Measurements from ENCODE around the gene KCNG2.

KCNG2 gene

DNA sequence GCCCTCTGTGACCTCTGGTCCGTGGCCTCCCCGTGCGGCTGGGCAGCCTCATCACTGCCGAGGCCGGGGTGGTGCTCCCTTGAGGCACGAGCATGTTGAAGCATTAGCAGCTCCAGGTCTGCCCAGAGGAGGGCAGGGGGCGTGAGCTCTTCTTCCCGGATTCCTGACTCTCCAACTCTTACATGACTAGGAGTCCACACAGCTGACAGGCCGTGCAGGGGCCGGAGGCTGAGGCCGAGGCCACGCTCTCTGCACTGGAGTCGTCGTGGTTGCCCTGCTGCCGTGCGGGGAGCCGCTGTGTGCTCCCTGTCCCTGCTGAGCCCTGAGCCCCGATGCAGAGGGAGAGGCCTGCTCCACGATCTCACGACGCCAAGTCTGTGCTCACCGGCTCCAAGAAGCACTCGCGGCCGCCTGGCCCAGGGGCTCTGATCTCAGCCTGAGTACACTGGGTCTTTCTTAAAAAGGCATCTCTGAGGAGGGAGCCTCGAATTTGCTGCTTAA lies 19.4 kb upstream of the KCNG2 start:
- H3K9ac ChIP-seq (ENCODE audit: low read depth, low read length, poor library complexity, severe bottlenecking) = no peak overlapping the region
- no peak overlapping the region for H3K4me3 ChIP-seq (ENCODE audit: low read length, poor library complexity, severe bottlenecking)
- H3K9me2 ChIP-seq (replicated peaks; ENCODE audit: low read depth, low read length) = no peaks in the 10 kb centered on the region
- H2AFZ ChIP-seq (ENCODE audit: low read length) = no peak overlapping the region
- no peaks in the 10 kb centered on the region for H3F3A ChIP-seq (ENCODE audit: low read depth)
- H4K20me1 ChIP-seq (ENCODE audit: insufficient read depth, low read length, poor library complexity, severe bottlenecking) = no peaks in the 10 kb centered on the region
- H3K27me3 ChIP-seq (ENCODE audit: insufficient read depth, low read length, poor library complexity, severe bottlenecking) = no peaks in the 10 kb centered on the region
- H3K4me2 ChIP-seq (ENCODE audit: low read depth, low read length, poor library complexity, severe bottlenecking) = no peak overlapping the region
- no peaks in the 10 kb centered on the region for H3K79me2 ChIP-seq (ENCODE audit: insufficient read depth, low read length)
- H3K36me3 ChIP-seq (ENCODE audit: insufficient read depth, low read length) = no peaks in the 10 kb centered on the region
- H3K4me1 ChIP-seq (ENCODE audit: insufficient read depth, low read length, poor library complexity, severe bottlenecking) = no peaks in the 10 kb centered on the region
- TF ChIP-seq EZH2phosphoT487 (IDR thresholded peaks at IDR 0.05; ENCODE audit: borderline replicate concordance) = no peak
- TF ChIP-seq, protein P1, sequence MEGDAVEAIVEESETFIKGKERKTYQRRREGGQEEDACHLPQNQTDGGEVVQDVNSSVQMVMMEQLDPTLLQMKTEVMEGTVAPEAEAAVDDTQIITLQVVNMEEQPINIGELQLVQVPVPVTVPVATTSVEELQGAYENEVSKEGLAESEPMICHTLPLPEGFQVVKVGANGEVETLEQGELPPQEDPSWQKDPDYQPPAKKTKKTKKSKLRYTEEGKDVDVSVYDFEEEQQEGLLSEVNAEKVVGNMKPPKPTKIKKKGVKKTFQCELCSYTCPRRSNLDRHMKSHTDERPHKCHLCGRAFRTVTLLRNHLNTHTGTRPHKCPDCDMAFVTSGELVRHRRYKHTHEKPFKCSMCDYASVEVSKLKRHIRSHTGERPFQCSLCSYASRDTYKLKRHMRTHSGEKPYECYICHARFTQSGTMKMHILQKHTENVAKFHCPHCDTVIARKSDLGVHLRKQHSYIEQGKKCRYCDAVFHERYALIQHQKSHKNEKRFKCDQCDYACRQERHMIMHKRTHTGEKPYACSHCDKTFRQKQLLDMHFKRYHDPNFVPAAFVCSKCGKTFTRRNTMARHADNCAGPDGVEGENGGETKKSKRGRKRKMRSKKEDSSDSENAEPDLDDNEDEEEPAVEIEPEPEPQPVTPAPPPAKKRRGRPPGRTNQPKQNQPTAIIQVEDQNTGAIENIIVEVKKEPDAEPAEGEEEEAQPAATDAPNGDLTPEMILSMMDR (conservative IDR thresholded peaks at IDR 0.05; ENCODE audit: low read length) = no peak
- peaks cover 48% of the 10 kb centered on the region; the same call in 1 of the 2 replicates for H3K9me3 ChIP-seq (ENCODE audit: insufficient read depth, low read depth, low read length)

DNA sequence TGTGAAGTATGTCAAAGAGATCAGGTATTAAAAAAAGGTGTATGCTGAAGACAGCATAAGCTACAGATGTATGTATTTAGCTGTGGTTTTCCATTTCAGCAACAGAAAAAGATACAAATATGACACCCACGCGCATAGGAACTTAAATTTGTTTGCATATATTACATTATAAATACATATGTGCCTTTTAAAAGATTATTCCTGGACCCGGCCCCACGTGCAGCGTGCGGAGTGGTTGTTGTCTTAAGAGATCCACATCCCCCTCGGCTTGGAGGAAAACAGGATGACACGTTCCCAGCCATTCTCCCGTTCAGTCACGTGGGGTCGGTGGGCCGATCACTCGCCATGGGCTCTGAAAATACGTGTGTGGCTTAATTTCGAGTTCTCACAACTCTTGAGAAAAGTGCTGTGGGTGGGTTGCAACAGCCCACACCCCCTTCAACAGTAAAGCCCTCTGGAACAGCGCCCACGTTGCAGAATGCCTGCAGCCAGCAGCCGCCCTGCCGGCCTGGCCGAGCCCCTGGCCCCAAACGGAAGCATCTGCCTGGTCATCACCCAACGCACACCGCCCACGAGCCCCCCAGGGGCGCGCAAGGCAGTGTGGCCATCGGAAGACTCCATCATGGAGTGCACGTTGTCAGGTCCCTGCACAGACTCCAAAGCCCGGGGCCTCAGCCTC lies 18.6 kb upstream of the KCNG2 start:
- Histone ChIP-seq H2AFZ (ENCODE audit: low read length) (no peak overlapping the region), H3K4me1 (ENCODE audit: insufficient read depth, low read length, poor library complexity, severe bottlenecking) (no peaks in the 10 kb centered on the region), H3K27me3 (ENCODE audit: insufficient read depth, low read length, poor library complexity, severe bottlenecking) (no peaks in the 10 kb centered on the region), H3F3A (ENCODE audit: low read depth) (no peaks in the 10 kb centered on the region), H3K4me2 (ENCODE audit: low read depth, low read length, poor library complexity, severe bottlenecking) (no peak overlapping the region), H3K9ac (ENCODE audit: low read depth, low read length, poor library complexity, severe bottlenecking) (no peak overlapping the region), H3K4me3 (ENCODE audit: low read length, poor library complexity, severe bottlenecking) (no peak overlapping the region), H3K79me2 (ENCODE audit: insufficient read depth, low read length) (no peaks in the 10 kb centered on the region), H4K20me1 (ENCODE audit: insufficient read depth, low read length, poor library complexity, severe bottlenecking) (no peaks in the 10 kb centered on the region), H3K9me2 (replicated peaks; ENCODE audit: low read depth, low read length) (no peaks in the 10 kb centered on the region), H3K9me3 (ENCODE audit: insufficient read depth, low read depth, low read length) (peaks cover 46% of the 10 kb centered on the region; the same call in 1 of the 2 replicates), H3K36me3 (ENCODE audit: insufficient read depth, low read length) (no peaks in the 10 kb centered on the region)
- no peak for TF ChIP-seq EZH2phosphoT487 (IDR thresholded peaks at IDR 0.05; ENCODE audit: borderline replicate concordance)
- TF ChIP-seq, protein P1 (conservative IDR thresholded peaks at IDR 0.05; ENCODE audit: low read length) = no peak

DNA sequence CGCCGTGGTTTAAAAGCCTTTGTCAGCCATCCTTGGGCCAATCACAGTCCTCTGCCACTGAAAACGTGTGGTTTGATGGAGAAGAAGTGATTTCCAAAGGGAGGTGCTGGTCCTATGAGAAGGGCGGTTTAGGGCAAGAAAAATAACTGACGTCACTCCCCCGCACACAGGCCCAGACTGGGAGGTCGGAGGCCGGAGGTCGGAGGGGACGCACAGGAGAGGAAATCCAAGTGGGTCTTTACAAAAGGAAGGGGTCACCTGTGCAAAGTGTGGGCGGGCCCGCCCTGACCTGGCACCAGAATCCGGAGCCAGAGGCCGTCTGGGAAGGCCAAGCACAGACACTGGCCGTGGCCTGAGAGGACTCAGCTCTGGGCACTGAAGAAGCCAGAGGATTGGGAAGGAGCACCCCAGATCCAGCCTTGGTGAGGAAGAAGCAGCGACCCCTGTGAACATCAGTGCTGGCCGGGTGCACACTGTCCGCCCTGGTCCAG lies 18.0 kb upstream of the KCNG2 start:
- no peaks in the 10 kb centered on the region for H3K27me3 ChIP-seq (ENCODE audit: insufficient read depth, low read length, poor library complexity, severe bottlenecking)
- H3K9ac ChIP-seq (ENCODE audit: low read depth, low read length, poor library complexity, severe bottlenecking) = no peak overlapping the region
- H3K4me2 ChIP-seq (ENCODE audit: low read depth, low read length, poor library complexity, severe bottlenecking) = no peak overlapping the region
- H3K4me1 ChIP-seq (ENCODE audit: insufficient read depth, low read length, poor library complexity, severe bottlenecking) = no peaks in the 10 kb centered on the region
- no peak for TF ChIP-seq EZH2phosphoT487 (IDR thresholded peaks at IDR 0.05; ENCODE audit: borderline replicate concordance)
- TF ChIP-seq, protein P1 (conservative IDR thresholded peaks at IDR 0.05; ENCODE audit: low read length) = no peak
- no peaks in the 10 kb centered on the region for H3K79me2 ChIP-seq (ENCODE audit: insufficient read depth, low read length)
- no peaks in the 10 kb centered on the region for H4K20me1 ChIP-seq (ENCODE audit: insufficient read depth, low read length, poor library complexity, severe bottlenecking)
- H3K4me3 ChIP-seq (ENCODE audit: low read length, poor library complexity, severe bottlenecking) = no peak overlapping the region
- H2AFZ ChIP-seq (ENCODE audit: low read length) = no peak overlapping the region
- peaks cover 43% of the 10 kb centered on the region; the same call in 1 of the 2 replicates for H3K9me3 ChIP-seq (ENCODE audit: insufficient read depth, low read depth, low read length)
- no peaks in the 10 kb centered on the region for H3F3A ChIP-seq (ENCODE audit: low read depth)
- H3K9me2 ChIP-seq (replicated peaks; ENCODE audit: low read depth, low read length) = no peaks in the 10 kb centered on the region
- H3K36me3 ChIP-seq (ENCODE audit: insufficient read depth, low read length) = no peaks in the 10 kb centered on the region

Measured in Loucy (cell line).